Nephron (organoid): Measurements from ENCODE around the gene CRYGB.
"Not testable (repeated sequence)": the region's sequence is repeated elsewhere in the genome, so short reads cannot be mapped to it uniquely, and the experiment has no call there.

Experiments
- H3K27ac Mint-ChIP-seq, 3 experiments: 2 replicates each; pipeline ENCODE4 v1.8.0; 2020; ENCODE audit warnings: mixed read lengths in 3 of 3, mild to moderate bottlenecking in 2 of 3, moderate library complexity in 1 of 3
- H3K27me3 Mint-ChIP-seq: 2 replicates; pipeline ENCODE4 v1.8.0; 2021; ENCODE audit warnings: low read depth, mild to moderate bottlenecking, moderate library complexity, mixed read lengths
- H3K36me3 Mint-ChIP-seq: 2 replicates; pipeline ENCODE4 v1.8.0; 2020; ENCODE audit warnings: low read depth, mixed read lengths
- H3K4me1 Mint-ChIP-seq: 2 replicates; pipeline ENCODE4 v1.8.0; 2020; ENCODE audit warnings: mixed read lengths
- H3K4me3 Mint-ChIP-seq, 3 experiments: 2 replicates each; pipeline ENCODE4 v1.8.0; 2020; ENCODE audit warnings: mild to moderate bottlenecking in 3 of 3, mixed read lengths in 3 of 3, moderate library complexity in 2 of 3
- H3K9me3 Mint-ChIP-seq: 2 replicates; pipeline ENCODE4 v1.8.0; 2020; ENCODE audit warnings: mixed read lengths
- CTCF ChIP-seq, 3 experiments: fragments of 200-600 bp; sonication (generic); IDR thresholded peaks; one replicate each; pipeline ENCODE4 v1.5.0; 2021; ENCODE audit warnings: antibody characterized with exemption in 3 of 3; ENCODE audit not compliant: unreplicated experiment in 3 of 3

The CRYGB gene

GRCh38 chr2:208099682-208100470 lies 46.1 kb downstream of the CRYGB start:
- Mint-ChIP-seq H3K4me3 (no peak overlapping the region), H3K27me3 (peaks cover 3% of the 10 kb centered on the region), H3K36me3 (no peaks in the 10 kb centered on the region), H3K9me3 (no peaks in the 10 kb centered on the region), H3K4me1 (peaks cover 39% of the 10 kb centered on the region), H3K27ac (no peak overlapping the region)
- no peak for TF ChIP-seq CTCF (IDR thresholded peaks at IDR 0.05; ENCODE audit: unreplicated experiment in 3 of 3)

- not testable (repeated sequence) for H3K9me3 Mint-ChIP-seq, H3K36me3 Mint-ChIP-seq, H3K4me3 Mint-ChIP-seq, H3K27ac Mint-ChIP-seq, H3K27me3 Mint-ChIP-seq
- H3K4me1 Mint-ChIP-seq = peaks cover 34% of the 10 kb centered on the region
Measured at GRCh38 chr2:208098701-208099100, 47.3 kb downstream of the CRYGB start.

GRCh38 chr2:208098267-208098666 lies 47.7 kb downstream of the CRYGB start:
- Mint-ChIP-seq H3K36me3 (no peaks in the 10 kb centered on the region), H3K9me3 (no peaks in the 10 kb centered on the region), H3K4me1 (peaks cover 36% of the 10 kb centered on the region), H3K4me3 (no peak overlapping the region), H3K27me3 (peaks cover 3% of the 10 kb centered on the region), H3K27ac (no peak overlapping the region)
- TF ChIP-seq CTCF (IDR thresholded peaks at IDR 0.05; ENCODE audit: unreplicated experiment in 3 of 3) = no peak

- H3K9me3 Mint-ChIP-seq = no peaks in the 10 kb centered on the region
- H3K4me3 Mint-ChIP-seq = no peak overlapping the region
- peaks cover 40% of the 10 kb centered on the region for H3K4me1 Mint-ChIP-seq
- no peak overlapping the region for H3K27ac Mint-ChIP-seq
- no peaks in the 10 kb centered on the region for H3K36me3 Mint-ChIP-seq
- no peak for TF ChIP-seq CTCF (IDR thresholded peaks at IDR 0.05; ENCODE audit: unreplicated experiment in 3 of 3)
- H3K27me3 Mint-ChIP-seq = peaks cover 3% of the 10 kb centered on the region
Measured at GRCh38 chr2:208097801-208098200, 48.2 kb downstream of the CRYGB start.

DNA sequence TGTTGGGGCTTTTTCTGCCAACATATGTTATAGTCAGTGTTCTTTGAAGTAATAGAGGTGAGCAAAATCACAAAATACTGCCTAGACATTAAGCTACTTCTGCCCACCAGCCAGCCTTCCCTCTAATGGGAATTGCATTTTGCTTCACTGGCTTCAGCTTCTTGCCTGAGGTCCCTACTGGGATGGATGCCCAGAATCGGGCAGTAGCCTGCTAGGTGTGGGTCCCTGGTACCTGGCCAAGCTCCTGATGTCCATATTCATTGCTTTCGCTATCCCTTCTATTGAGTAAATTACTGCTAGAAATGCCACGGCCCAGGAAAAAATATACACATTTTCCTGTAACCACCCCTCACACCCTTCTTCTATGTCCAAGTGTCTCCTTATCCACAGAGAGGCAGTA lies 48.6 kb downstream of the CRYGB start:
- H3K36me3 Mint-ChIP-seq = no peaks in the 10 kb centered on the region
- peaks cover 3% of the 10 kb centered on the region for H3K27me3 Mint-ChIP-seq
- H3K9me3 Mint-ChIP-seq = no peaks in the 10 kb centered on the region
- no peak overlapping the region for H3K27ac Mint-ChIP-seq
- no peak for TF ChIP-seq CTCF (IDR thresholded peaks at IDR 0.05; ENCODE audit: unreplicated experiment in 3 of 3)
- no peak overlapping the region for H3K4me3 Mint-ChIP-seq
- peaks cover 41% of the 10 kb centered on the region for H3K4me1 Mint-ChIP-seq

- Mint-ChIP-seq H3K4me3 (no peak overlapping the region), H3K4me1 (peaks cover 42% of the 10 kb centered on the region), H3K27me3 (peaks cover 3% of the 10 kb centered on the region), H3K27ac (no peak overlapping the region), H3K36me3 (no peaks in the 10 kb centered on the region), H3K9me3 (no peaks in the 10 kb centered on the region)
- TF ChIP-seq CTCF (IDR thresholded peaks at IDR 0.05; ENCODE audit: unreplicated experiment in 3 of 3) = no peak
Measured at GRCh38 chr2:208096080-208096479, 49.9 kb downstream of the CRYGB start.
